COLO668 (cell line): ENCODE measurements around the gene BSN.
A peak's percentile ranks its signal among the peaks of the same experiment; 100 is the strongest.
"Not testable (repeated sequence)": the region's sequence is repeated elsewhere in the genome, so short reads cannot be mapped to it uniquely, and the experiment has no call there.

Source experiments
- DNase-seq: peaks from one replicate; lab custom pipeline; 2025; ENCODE audit not compliant: unreplicated experiment; lab: John Stamatoyannopoulos, UW

The BSN gene

GRCh38 chr3:49533786-49534519, 20.3 kb upstream of the BSN start:
- DNase-seq, result no peak

- DNase-seq, result peak; percentile 88
These were observed 19.5 kb upstream of the BSN start for GRCh38 chr3:49534581-49535441.

GRCh38 chr3:49535971-49536874, 18.1 kb upstream of the BSN start:
- no peak for DNase-seq

- DNase-seq, result no peak
These were observed 17.3 kb upstream of the BSN start for GRCh38 chr3:49536875-49537533.

GRCh38 chr3:49539659-49540560, 14.4 kb upstream of the BSN start:
- DNase-seq, result peak; percentile 92

GRCh38 chr3:49552087-49552486, 2.2 kb upstream of the BSN start:
- DNase-seq, result no peak

GRCh38 chr3:49553324-49553691, 969 bp upstream of the BSN start:
- no peak for DNase-seq

- DNase-seq, result peak; percentile 41
These were observed 472 bp downstream of the BSN start for GRCh38 chr3:49554633-49555265.

- DNase-seq, result no peak
These were observed 2.4 kb downstream of the BSN start for GRCh38 chr3:49556500-49557275.

GRCh38 chr3:49563040-49563578, 8.8 kb downstream of the BSN start:
- DNase-seq, result no peak

- DNase-seq, result no peak
These were observed 9.5 kb downstream of the BSN start for GRCh38 chr3:49563766-49564165.

- no peak for DNase-seq
These were observed 12.0 kb downstream of the BSN start for GRCh38 chr3:49566312-49566711.

GRCh38 chr3:49567406-49567805, 13.1 kb downstream of the BSN start:
- no peak for DNase-seq

GRCh38 chr3:49568965-49569364, 14.7 kb downstream of the BSN start:
- DNase-seq, result no peak

- no peak for DNase-seq
These were observed 15.9 kb downstream of the BSN start for GRCh38 chr3:49570028-49570654.

GRCh38 chr3:49582177-49582576, 27.9 kb downstream of the BSN start:
- DNase-seq, result no peak

GRCh38 chr3:49585261-49585755, 31.0 kb downstream of the BSN start:
- not testable (repeated sequence) for DNase-seq

- no peak for DNase-seq
These were observed 37.3 kb downstream of the BSN start for GRCh38 chr3:49591615-49592014.
